ENCODE data around the gene COL11A1.

Gene COL11A1

DNA sequence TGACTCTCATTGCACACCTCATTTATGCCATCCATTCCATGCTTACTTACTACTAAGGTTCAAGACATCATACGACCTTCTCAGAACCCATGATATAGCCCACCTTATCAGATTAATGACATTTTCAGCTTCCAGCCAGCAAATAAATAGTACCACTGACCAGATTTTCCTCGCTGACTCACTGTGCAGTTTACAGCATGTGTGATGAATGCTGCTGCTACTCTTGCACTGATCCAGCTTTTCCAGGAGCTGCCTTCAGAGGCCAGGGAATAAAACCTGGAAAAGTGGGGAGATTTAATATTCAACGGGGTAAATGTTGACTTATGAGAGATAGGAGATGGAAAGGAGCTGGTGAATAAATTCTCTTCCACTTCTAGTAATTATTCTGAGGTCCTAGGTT, 247.1 kb downstream of the COL11A1 start:
- in situ Hi-C loops (cut with HindIII; ENCODE audit: low pct_ligation_motif_present, low sequenced_read_pairs): no loop called here
- no peaks in the 10 kb centered on the region for H3K36me3 ChIP-seq (replicated peaks)
- TF ChIP-seq, protein P1, sequence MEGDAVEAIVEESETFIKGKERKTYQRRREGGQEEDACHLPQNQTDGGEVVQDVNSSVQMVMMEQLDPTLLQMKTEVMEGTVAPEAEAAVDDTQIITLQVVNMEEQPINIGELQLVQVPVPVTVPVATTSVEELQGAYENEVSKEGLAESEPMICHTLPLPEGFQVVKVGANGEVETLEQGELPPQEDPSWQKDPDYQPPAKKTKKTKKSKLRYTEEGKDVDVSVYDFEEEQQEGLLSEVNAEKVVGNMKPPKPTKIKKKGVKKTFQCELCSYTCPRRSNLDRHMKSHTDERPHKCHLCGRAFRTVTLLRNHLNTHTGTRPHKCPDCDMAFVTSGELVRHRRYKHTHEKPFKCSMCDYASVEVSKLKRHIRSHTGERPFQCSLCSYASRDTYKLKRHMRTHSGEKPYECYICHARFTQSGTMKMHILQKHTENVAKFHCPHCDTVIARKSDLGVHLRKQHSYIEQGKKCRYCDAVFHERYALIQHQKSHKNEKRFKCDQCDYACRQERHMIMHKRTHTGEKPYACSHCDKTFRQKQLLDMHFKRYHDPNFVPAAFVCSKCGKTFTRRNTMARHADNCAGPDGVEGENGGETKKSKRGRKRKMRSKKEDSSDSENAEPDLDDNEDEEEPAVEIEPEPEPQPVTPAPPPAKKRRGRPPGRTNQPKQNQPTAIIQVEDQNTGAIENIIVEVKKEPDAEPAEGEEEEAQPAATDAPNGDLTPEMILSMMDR (IDR thresholded peaks at IDR 0.05; ENCODE audit: low read depth, low read length, missing control alignments): no peak
- no peak overlapping the region for H3K4me3 ChIP-seq (ENCODE audit: low read depth, low read length)
- no peak overlapping the region for H3K27ac ChIP-seq
- DNase-seq: no peak
- no peaks in the 10 kb centered on the region for H3K27me3 ChIP-seq (replicated peaks)

DNA sequence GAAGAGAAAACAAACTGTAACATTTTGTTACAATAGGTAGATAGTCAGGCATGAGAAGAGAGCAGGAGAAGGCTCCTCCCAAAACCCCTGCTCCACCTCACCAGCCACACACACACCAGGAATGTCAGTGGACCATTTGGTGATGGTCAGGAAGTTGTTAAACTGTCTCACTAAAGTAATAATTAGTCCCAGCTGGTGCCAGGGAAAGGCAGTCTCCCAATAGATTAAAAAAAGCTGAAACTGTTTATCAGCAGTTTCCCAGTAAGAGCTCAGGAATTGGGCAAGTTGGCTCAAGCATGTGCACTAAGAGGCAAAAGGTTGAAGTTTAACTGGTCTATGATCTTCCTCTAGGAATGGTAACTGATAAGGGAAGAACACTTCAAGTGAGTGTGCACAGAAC, 249.6 kb downstream of the COL11A1 start:
- in situ Hi-C loops (cut with HindIII; ENCODE audit: low pct_ligation_motif_present, low sequenced_read_pairs): no loop called here
- DNase-seq: no peak
- Histone ChIP-seq H3K36me3 (replicated peaks) (no peaks in the 10 kb centered on the region), H3K27me3 (replicated peaks) (no peaks in the 10 kb centered on the region), H3K4me3 (ENCODE audit: low read depth, low read length) (no peak overlapping the region), H3K27ac (no peak overlapping the region)
- TF ChIP-seq, protein P1 (IDR thresholded peaks at IDR 0.05; ENCODE audit: low read depth, low read length, missing control alignments): no peak

DNA sequence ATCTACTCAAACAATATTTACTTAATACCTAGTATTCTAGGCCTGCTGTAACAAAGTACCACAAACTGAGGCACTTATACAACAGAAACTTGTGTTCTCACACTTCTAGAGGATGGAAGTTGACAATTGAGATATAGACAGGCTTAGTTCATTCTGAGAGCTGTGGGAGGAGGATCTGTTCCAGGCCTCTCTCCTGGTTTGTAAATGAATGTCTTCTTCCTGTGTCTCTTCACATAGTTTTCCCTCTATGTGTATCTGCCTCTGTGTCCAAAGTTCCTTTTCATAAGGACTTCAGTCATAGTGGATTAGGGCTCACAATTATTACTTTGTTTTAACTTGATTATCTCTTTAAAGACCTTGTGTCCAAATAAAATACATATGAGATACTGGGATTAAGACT, 251.1 kb downstream of the COL11A1 start:
- TF ChIP-seq, protein P1 (IDR thresholded peaks at IDR 0.05; ENCODE audit: low read depth, low read length, missing control alignments): no peak
- Histone ChIP-seq H3K36me3 (replicated peaks) (no peaks in the 10 kb centered on the region), H3K4me3 (ENCODE audit: low read depth, low read length) (no peak overlapping the region), H3K27ac (no peak overlapping the region), H3K27me3 (replicated peaks) (no peaks in the 10 kb centered on the region)
- in situ Hi-C loops (cut with HindIII; ENCODE audit: low pct_ligation_motif_present, low sequenced_read_pairs): no loop called here
- DNase-seq: no peak

DNA sequence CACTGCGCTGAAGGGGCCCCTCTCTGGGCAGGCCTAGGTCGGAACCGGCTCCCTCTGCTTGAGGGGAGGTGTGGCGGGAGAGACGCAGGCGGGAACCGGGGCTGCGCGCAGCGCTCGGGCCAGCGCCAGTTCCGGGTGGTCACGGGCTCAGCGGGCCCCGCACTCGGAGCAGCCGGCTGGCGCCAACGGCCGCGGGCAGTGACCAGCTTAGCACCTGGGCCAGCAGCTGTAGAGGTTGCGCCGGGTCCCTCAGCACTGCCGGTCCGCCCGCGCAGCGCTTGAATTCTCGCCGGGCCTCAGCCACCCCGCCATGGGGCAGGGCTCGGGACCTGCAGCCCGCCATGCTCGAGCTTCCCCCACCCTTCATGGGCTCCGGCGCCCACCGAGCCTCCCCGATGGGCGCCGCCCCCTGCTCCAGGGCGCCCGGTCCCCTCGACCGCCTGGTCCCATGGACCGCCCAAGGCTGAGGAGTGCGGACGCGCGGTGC, 254.6 kb downstream of the COL11A1 start:
- Histone ChIP-seq H3K36me3 (replicated peaks) (no peaks in the 10 kb centered on the region), H3K4me3 (ENCODE audit: low read depth, low read length) (no peak overlapping the region), H3K27ac (no peak overlapping the region), H3K27me3 (replicated peaks) (no peaks in the 10 kb centered on the region)
- TF ChIP-seq, protein P1 (IDR thresholded peaks at IDR 0.05; ENCODE audit: low read depth, low read length, missing control alignments): no peak
- in situ Hi-C loops (cut with HindIII; ENCODE audit: low pct_ligation_motif_present, low sequenced_read_pairs): no loop called here
- no peak for DNase-seq

DNA sequence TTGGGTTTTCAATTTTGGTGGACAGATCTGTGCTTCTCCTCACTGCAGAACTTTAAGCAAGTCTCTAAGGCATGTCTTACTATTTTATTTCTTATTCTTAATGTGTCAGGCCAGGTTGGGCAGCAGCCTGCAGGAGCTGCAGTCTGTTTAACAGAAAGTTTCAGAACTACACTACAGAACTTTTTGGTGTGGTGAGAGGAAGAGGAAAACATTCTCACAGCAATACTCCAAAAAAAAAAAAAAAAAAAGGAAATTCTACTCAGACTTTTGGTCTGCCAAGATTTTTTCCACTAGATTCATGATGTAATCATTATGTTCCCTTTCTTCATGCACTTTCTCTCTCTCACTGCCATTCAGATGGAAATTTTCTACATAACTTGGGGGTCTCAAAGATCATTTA, 255.2 kb downstream of the COL11A1 start:
- H3K27ac ChIP-seq: no peak overlapping the region
- no peaks in the 10 kb centered on the region for H3K27me3 ChIP-seq (replicated peaks)
- H3K36me3 ChIP-seq (replicated peaks): no peaks in the 10 kb centered on the region
- in situ Hi-C loops (cut with HindIII; ENCODE audit: low pct_ligation_motif_present, low sequenced_read_pairs): no loop called here
- TF ChIP-seq, protein P1 (IDR thresholded peaks at IDR 0.05; ENCODE audit: low read depth, low read length, missing control alignments): no peak
- no peak overlapping the region for H3K4me3 ChIP-seq (ENCODE audit: low read depth, low read length)
- DNase-seq: no peak

DNA sequence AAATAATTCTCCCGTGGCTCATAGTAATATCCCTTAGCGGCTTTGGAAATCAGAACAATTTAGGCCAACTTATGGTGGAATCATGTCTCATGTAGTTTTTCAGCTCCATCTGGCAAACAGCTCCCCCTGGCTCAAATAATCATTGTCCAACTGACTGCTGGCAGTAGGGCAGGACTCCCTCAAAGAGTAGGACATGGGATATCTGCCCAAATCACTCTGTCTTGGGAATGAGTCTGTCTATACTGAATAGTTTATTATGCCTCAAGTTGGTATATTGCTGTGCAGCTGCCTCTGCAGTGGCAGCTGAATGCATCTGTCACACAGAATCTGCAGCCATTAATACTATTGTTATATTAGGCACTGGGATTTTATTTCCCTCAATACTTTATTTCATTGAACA, 255.7 kb downstream of the COL11A1 start:
- Histone ChIP-seq H3K36me3 (replicated peaks) (no peaks in the 10 kb centered on the region), H3K4me3 (ENCODE audit: low read depth, low read length) (no peak overlapping the region), H3K27me3 (replicated peaks) (no peaks in the 10 kb centered on the region), H3K27ac (no peak overlapping the region)
- TF ChIP-seq, protein P1 (IDR thresholded peaks at IDR 0.05; ENCODE audit: low read depth, low read length, missing control alignments): peak; percentile 33
- no peak for DNase-seq
- in situ Hi-C loops (cut with HindIII; ENCODE audit: low pct_ligation_motif_present, low sequenced_read_pairs): no loop called here
